H9 (cell line): Measurements from ENCODE around the gene PRDM5. TPM values are rescaled to one million over a fixed set of nuclear protein-coding genes. Genes with fewer than 3 reads are reported as not detected.

ENCODE experiments used
- DNase-seq: peaks from one replicate; pipeline ENCODE4 v3.0.0-alpha.2; 2017
- H2AFZ ChIP-seq: one replicate; pipeline ENCODE4 v1.6.1; 2013; ENCODE audit warnings: mild to moderate bottlenecking, low read length, control low read depth, moderate library complexity
- H2AK5ac ChIP-seq: 2 replicates; pipeline ENCODE4 v1.6.1; 2013; ENCODE audit warnings: low read length, control low read depth, mixed read lengths; ENCODE audit not compliant: insufficient read length
- H2BK120ac ChIP-seq: one replicate; pipeline ENCODE4 v1.6.1; 2013; ENCODE audit warnings: low read depth, mild to moderate bottlenecking, low read length, control low read depth, inconsistent platforms; ENCODE audit not compliant: poor library complexity, severe bottlenecking
- H2BK12ac ChIP-seq: 2 replicates; pipeline ENCODE4 v1.6.1; 2013; ENCODE audit warnings: low read length, control low read depth, mixed read lengths, low read depth; ENCODE audit not compliant: insufficient read length
- H2BK15ac ChIP-seq: 2 replicates; pipeline ENCODE4 v1.6.1; 2013; ENCODE audit warnings: low read depth, low read length, control low read depth
- H2BK20ac ChIP-seq: one replicate; pipeline ENCODE4 v1.6.1; 2013; ENCODE audit warnings: low read depth, mild to moderate bottlenecking, low read length, control low read depth, inconsistent platforms; ENCODE audit not compliant: poor library complexity, severe bottlenecking
- H2BK5ac ChIP-seq: 2 replicates; pipeline ENCODE4 v1.6.1; 2013; ENCODE audit warnings: low read length, control low read depth, mixed read lengths; ENCODE audit not compliant: insufficient read length
- H3K14ac ChIP-seq: 2 replicates; pipeline ENCODE4 v1.6.1; 2013; ENCODE audit warnings: low read length, control low read depth; ENCODE audit not compliant: insufficient read depth
- H3K18ac ChIP-seq: 2 replicates; pipeline ENCODE4 v1.6.1; 2013; ENCODE audit warnings: low read depth, mild to moderate bottlenecking, mixed read lengths, low read length, control low read depth; ENCODE audit not compliant: insufficient read length
- H3K23ac ChIP-seq: 2 replicates; pipeline ENCODE4 v1.6.1; 2013; ENCODE audit warnings: low read length, control low read depth, mixed read lengths, low read depth; ENCODE audit not compliant: insufficient read length
- H3K23me2 ChIP-seq: 2 replicates; pipeline ENCODE4 v1.6.1; 2013; ENCODE audit warnings: low read depth, mild to moderate bottlenecking, mixed read lengths, low read length, control low read depth; ENCODE audit not compliant: insufficient read length, poor library complexity, severe bottlenecking
- H3K27ac ChIP-seq: 2 replicates; pipeline ENCODE4 v1.5.1; 2013; ENCODE audit warnings: low read length, control low read depth, mixed read lengths, low read depth; ENCODE audit not compliant: insufficient read length
- H3K27me3 ChIP-seq: 2 replicates; pipeline ENCODE4 v1.6.1; 2013; ENCODE audit warnings: low read length, control low read depth, inconsistent platforms; ENCODE audit not compliant: insufficient read depth
- H3K4ac ChIP-seq: 2 replicates; pipeline ENCODE4 v1.6.1; 2013; ENCODE audit warnings: low read depth, mild to moderate bottlenecking, control low read depth, inconsistent platforms, low read length, moderate library complexity
- H3K4me1 ChIP-seq: 2 replicates; pipeline ENCODE4 v1.6.1; 2013; ENCODE audit warnings: low read length, control low read depth, inconsistent platforms; ENCODE audit not compliant: insufficient read depth
- H3K4me2 ChIP-seq: 2 replicates; pipeline ENCODE4 v1.6.1; 2013; ENCODE audit warnings: low read length, control low read depth, mixed read lengths; ENCODE audit not compliant: insufficient read length, insufficient read depth
- H3K56ac ChIP-seq: 2 replicates; pipeline ENCODE4 v1.6.1; 2013; ENCODE audit warnings: low read depth, mild to moderate bottlenecking, mixed read lengths, low read length, control low read depth; ENCODE audit not compliant: insufficient read length
- H3K79me1 ChIP-seq: 2 replicates; pipeline ENCODE4 v1.6.1; 2013; ENCODE audit warnings: low read depth, mild to moderate bottlenecking, moderate library complexity, low read length, control low read depth, inconsistent platforms; ENCODE audit not compliant: insufficient read depth, poor library complexity, severe bottlenecking
- H3K79me2 ChIP-seq: 2 replicates; pipeline ENCODE4 v1.6.1; 2013; ENCODE audit warnings: low read length, control low read depth, inconsistent platforms; ENCODE audit not compliant: insufficient read depth
- H3K9ac ChIP-seq: 2 replicates; pipeline ENCODE4 v1.6.1; 2013; ENCODE audit warnings: low read length, control low read depth, mixed read lengths; ENCODE audit not compliant: insufficient read length; ENCODE audit errors: extremely low read depth
- H3K9me3 ChIP-seq: one replicate; pipeline ENCODE4 v1.6.1; 2013; ENCODE audit warnings: low read depth, low read length, inconsistent platforms; ENCODE audit not compliant: control insufficient read depth
- H3T11ph ChIP-seq: one replicate; pipeline ENCODE4 v1.6.1; 2013; ENCODE audit warnings: mild to moderate bottlenecking, low read length, control low read depth, inconsistent platforms
- H4K20me1 ChIP-seq: one replicate; pipeline ENCODE4 v1.6.1; 2013; ENCODE audit not compliant: control insufficient read depth, insufficient read length, insufficient read depth
- H4K5ac ChIP-seq: 2 replicates; pipeline ENCODE4 v1.6.1; 2013; ENCODE audit warnings: low read depth, mild to moderate bottlenecking, mixed read lengths, low read length, control low read depth; ENCODE audit not compliant: insufficient read length
- H4K8ac ChIP-seq: replicated peaks from 2 replicates; pipeline ENCODE4 v1.6.1; 2013; ENCODE audit warnings: low read length, control low read depth, mixed read lengths, low read depth; ENCODE audit not compliant: insufficient read length
- H4K91ac ChIP-seq: 2 replicates; pipeline ENCODE4 v1.6.1; 2013; ENCODE audit warnings: low read depth, mild to moderate bottlenecking, moderate library complexity, mixed read lengths, low read length, control low read depth; ENCODE audit not compliant: insufficient read length
- H3K27ac Mint-ChIP-seq, 3 experiments: 2 replicates in 2 of 3; 3 replicates in 1 of 3; pipeline ENCODE4 v1.8.0; 2020 to 2021; ENCODE audit warnings: mixed read lengths in 3 of 3, mild to moderate bottlenecking in 1 of 3, moderate library complexity in 1 of 3
- H3K27me3 Mint-ChIP-seq: 2 replicates; pipeline ENCODE4 v1.8.0; 2021; ENCODE audit warnings: low read depth, mild to moderate bottlenecking, moderate library complexity, mixed read lengths
- H3K36me3 Mint-ChIP-seq, 3 experiments: 2 replicates in 2 of 3; 3 replicates in 1 of 3; pipeline ENCODE4 v1.8.0; 2020 to 2021; ENCODE audit warnings: low read depth in 3 of 3, mixed read lengths in 3 of 3; ENCODE audit not compliant: insufficient read depth in 1 of 3
- H3K4me1 Mint-ChIP-seq, 2 experiments: 2 replicates each; pipeline ENCODE4 v1.8.0; 2020; ENCODE audit warnings: mixed read lengths in 2 of 2
- H3K4me3 Mint-ChIP-seq, 2 experiments: 2 replicates in 1 of 2; 3 replicates in 1 of 2; pipeline ENCODE4 v1.8.0; 2020 to 2021; ENCODE audit warnings: mild to moderate bottlenecking in 2 of 2, mixed read lengths in 2 of 2, moderate library complexity in 1 of 2
- H3K9me3 Mint-ChIP-seq, 2 experiments: 2 replicates in 1 of 2; 3 replicates in 1 of 2; pipeline ENCODE4 v1.8.0; 2020; ENCODE audit warnings: mild to moderate bottlenecking in 2 of 2, mixed read lengths in 2 of 2, moderate library complexity in 1 of 2
- CTCF ChIP-seq: fragments of 200-600 bp; sonication (generic); conservative IDR thresholded peaks from 3 replicates; pipeline ENCODE4 v1.8.0; 2021; ENCODE audit warnings: antibody characterized with exemption, mild to moderate bottlenecking
- WGBS: extraction: QIAGEN DNeasy Blood & Tissue Kit; methylation state at CpG from one replicate; pipeline ENCODE4 v1.1.7; 2013; ENCODE audit warnings: missing lambda C conversion rate, low lambda C conversion rate, mixed read lengths; ENCODE audit not compliant: insufficient read length; ENCODE audit errors: extremely low coverage; 5-methylcytosine and 5-hydroxymethylcytosine counted together
- total RNA-seq: library from RNA; stranded (reverse); gene quantifications from 2 replicates; pipeline ENCODE4 v1.2.1, GENCODE V29; 2021

Gene PRDM5
- total RNA-seq, 1 experiment from 2014 or later: 21.7 TPM

- Histone ChIP-seq H2BK20ac (no peak overlapping the region), H3K27me3 (no peaks in the 10 kb centered on the region), H3K56ac (no peak overlapping the region), H3K4me2 (no peak overlapping the region), H3K79me2 (no peaks in the 10 kb centered on the region), H3K14ac (no peak overlapping the region), H3K79me1 (no peaks in the 10 kb centered on the region), H3T11ph (no peak overlapping the region), H3K4ac (no peak overlapping the region), H4K8ac (no peak overlapping the region), H2BK120ac (no peak overlapping the region), H3K23me2 (no peaks in the 10 kb centered on the region), H4K5ac (no peak overlapping the region), H2BK15ac (no peak overlapping the region), H3K9ac (no peak overlapping the region), H3K27ac (no peak overlapping the region), H4K91ac (no peak overlapping the region), H4K20me1 (no peaks in the 10 kb centered on the region), H2BK5ac (no peak overlapping the region), H3K4me1 (no peaks in the 10 kb centered on the region; the same call in 1 of the 2 replicates), H3K18ac (no peak overlapping the region), H2AK5ac (no peak overlapping the region), H3K9me3 (no peaks in the 10 kb centered on the region), H3K23ac (no peak overlapping the region), H2BK12ac (no peak overlapping the region), H2AFZ (no peak overlapping the region)
- H3K4me1 Mint-ChIP-seq: peaks cover 31 to 32% of the 10 kb centered on the region in 2 experiments
- H3K9me3 Mint-ChIP-seq: no peaks in the 10 kb centered on the region; a peak in 1 of 5 replicates
- no peaks in the 10 kb centered on the region; a peak in 1 of 7 replicates for H3K36me3 Mint-ChIP-seq
- peak overlapping the region in 1 of 3 experiments; percentile 61; a peak in 1 of 7 replicates for H3K27ac Mint-ChIP-seq
- no CpG with 5 or more reads among the region's 3 CpGs for WGBS
- no peak overlapping the region for H3K4me3 Mint-ChIP-seq
- DNase-seq: no peak
- TF ChIP-seq CTCF: no peak
- H3K27me3 Mint-ChIP-seq: no peaks in the 10 kb centered on the region
Measured at GRCh38 chr4:120723105-120723504, 199.4 kb downstream of the PRDM5 start.
